ENCODE data around the gene CCDC175.

- TF ChIP-seq POLR2A (IDR thresholded peaks at IDR 0.05; ENCODE audit: low read depth), result no peak
- TF ChIP-seq, protein P1, sequence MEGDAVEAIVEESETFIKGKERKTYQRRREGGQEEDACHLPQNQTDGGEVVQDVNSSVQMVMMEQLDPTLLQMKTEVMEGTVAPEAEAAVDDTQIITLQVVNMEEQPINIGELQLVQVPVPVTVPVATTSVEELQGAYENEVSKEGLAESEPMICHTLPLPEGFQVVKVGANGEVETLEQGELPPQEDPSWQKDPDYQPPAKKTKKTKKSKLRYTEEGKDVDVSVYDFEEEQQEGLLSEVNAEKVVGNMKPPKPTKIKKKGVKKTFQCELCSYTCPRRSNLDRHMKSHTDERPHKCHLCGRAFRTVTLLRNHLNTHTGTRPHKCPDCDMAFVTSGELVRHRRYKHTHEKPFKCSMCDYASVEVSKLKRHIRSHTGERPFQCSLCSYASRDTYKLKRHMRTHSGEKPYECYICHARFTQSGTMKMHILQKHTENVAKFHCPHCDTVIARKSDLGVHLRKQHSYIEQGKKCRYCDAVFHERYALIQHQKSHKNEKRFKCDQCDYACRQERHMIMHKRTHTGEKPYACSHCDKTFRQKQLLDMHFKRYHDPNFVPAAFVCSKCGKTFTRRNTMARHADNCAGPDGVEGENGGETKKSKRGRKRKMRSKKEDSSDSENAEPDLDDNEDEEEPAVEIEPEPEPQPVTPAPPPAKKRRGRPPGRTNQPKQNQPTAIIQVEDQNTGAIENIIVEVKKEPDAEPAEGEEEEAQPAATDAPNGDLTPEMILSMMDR (IDR thresholded peaks at IDR 0.05), result no peak
These were observed 44.2 kb downstream of the CCDC175 start for GRCh38 chr14:59532419-59532818.

All from esophagus muscularis mucosa (tissue), 3 donors.